GM10266 (cell line): ENCODE results near the gene CAMSAP2.

Source experiments
- DNase-seq: peaks from one replicate; pipeline ENCODE4 v3.0.0; 2012; ENCODE audit errors: extremely low spot score
- CTCF ChIP-seq: IDR thresholded peaks from 2 replicates; pipeline ENCODE4 v1.5.1; 2012; ENCODE audit warnings: mild to moderate bottlenecking, low read depth; ENCODE audit not compliant: control insufficient read depth, insufficient read depth; ENCODE audit errors: missing control alignments

The CAMSAP2 gene

GRCh38 chr1:200706111-200706814 is 32.4 kb upstream of the CAMSAP2 start:
- DNase-seq = no peak
- TF ChIP-seq CTCF = no peak

- DNase-seq = no peak
- TF ChIP-seq CTCF = no peak
These were observed 31.6 kb upstream of the CAMSAP2 start for GRCh38 chr1:200707116-200707515.

- no peak for DNase-seq
- TF ChIP-seq CTCF = no peak
These were observed 30.5 kb upstream of the CAMSAP2 start for GRCh38 chr1:200708161-200708560.

GRCh38 chr1:200708769-200709168 is 29.9 kb upstream of the CAMSAP2 start:
- TF ChIP-seq CTCF = no peak
- DNase-seq = no peak

- no peak for TF ChIP-seq CTCF
- DNase-seq = no peak
These were observed 28.5 kb upstream of the CAMSAP2 start for GRCh38 chr1:200710166-200710565.

- DNase-seq = no peak
- no peak for TF ChIP-seq CTCF
These were observed 24.0 kb upstream of the CAMSAP2 start for GRCh38 chr1:200714504-200715187.

- no peak for TF ChIP-seq CTCF
- no peak for DNase-seq
These were observed 18.5 kb upstream of the CAMSAP2 start for GRCh38 chr1:200720199-200720598.
